Fibroblast of mammary gland (primary cell): ENCODE results near the gene VSTM4.

ENCODE experiments used
- DNase-seq: peaks from one replicate; pipeline ENCODE4 v3.0.0-alpha.2; 2010; ENCODE audit warnings: low read depth
- H3K4me3 ChIP-seq: 2 replicates; pipeline ENCODE4 v1.5.1; 2011; ENCODE audit warnings: low read depth, mild to moderate bottlenecking, low read length, moderate library complexity; ENCODE audit not compliant: control insufficient read depth
- CTCF ChIP-seq: conservative IDR thresholded peaks from 2 replicates; pipeline ENCODE4 v1.5.1; 2011; ENCODE audit warnings: low read depth, low read length, inconsistent platforms; ENCODE audit not compliant: control insufficient read depth, insufficient read depth

The VSTM4 gene

GRCh38 chr10:49076741-49077521 is 38.4 kb downstream of the VSTM4 start:
- H3K4me3 ChIP-seq, result no peak overlapping the region
- no peak for DNase-seq
- TF ChIP-seq CTCF, result no peak

- no peak for DNase-seq
- H3K4me3 ChIP-seq, result no peak overlapping the region
- TF ChIP-seq CTCF, result no peak
Measured at GRCh38 chr10:49076319-49076718, 39.0 kb downstream of the VSTM4 start.

- no peak overlapping the region for H3K4me3 ChIP-seq
- DNase-seq, result no peak
- no peak for TF ChIP-seq CTCF
Measured at GRCh38 chr10:49075743-49076142, 39.6 kb downstream of the VSTM4 start.

GRCh38 chr10:49074836-49075682 is 40.3 kb downstream of the VSTM4 start:
- DNase-seq, result no peak
- TF ChIP-seq CTCF, result no peak
- H3K4me3 ChIP-seq, result no peak overlapping the region

- TF ChIP-seq CTCF, result no peak
- DNase-seq, result no peak
- H3K4me3 ChIP-seq, result no peak overlapping the region
Measured at GRCh38 chr10:49072166-49072885, 43.0 kb downstream of the VSTM4 start.

- no peak for DNase-seq
- H3K4me3 ChIP-seq, result no peak overlapping the region
- no peak for TF ChIP-seq CTCF
Measured at GRCh38 chr10:49071160-49071761, 44.1 kb downstream of the VSTM4 start.
